ENCODE data around the gene HMOX2. TPM values are rescaled to one million over a fixed set of nuclear protein-coding genes. Genes with fewer than 3 reads are reported as not detected.

The HMOX2 gene
- total and polyA plus RNA-seq, 2 of the 13 experiments (the other 11 are each of a cell fraction or from before 2014, with no cell fraction given): 60.3 to 70.4 TPM

GRCh38 chr16:4556112-4556511 lies 79.9 kb downstream of the HMOX2 start, which contains the start of gene C16orf96 (continued):
- peak; percentile 55; the same call in 1 of the 2 replicates for TF ChIP-seq RFX1 (IDR thresholded peaks at IDR 0.05)
- TF ChIP-seq CEBPB (IDR thresholded peaks at IDR 0.05; ENCODE audit: borderline replicate concordance, low read depth, low read length): peak; percentile 9; the same call in 1 of the 2 replicates
- TF ChIP-seq ZNF263 (CRISPR knock-in tag; IDR thresholded peaks at IDR 0.05): peak; percentile 89
- TF ChIP-seq JDP2 (CRISPR knock-in tag; IDR thresholded peaks at IDR 0.05; ENCODE audit: borderline replicate concordance): no peak
- no peak for TF ChIP-seq PHF8 (CRISPR knock-in tag; IDR thresholded peaks at IDR 0.05)
- TF ChIP-seq MAF1 (CRISPR knock-in tag; IDR thresholded peaks at IDR 0.05; ENCODE audit: borderline replicate concordance): no peak
- no peak for TF ChIP-seq PRPF4 (IDR thresholded peaks at IDR 0.05; ENCODE audit: low read depth, low read length, poor library complexity, severe bottlenecking)
- no peak for TF ChIP-seq ZNF772 (CRISPR knock-in tag; IDR thresholded peaks at IDR 0.05)

- 58% methylated on average over 2 of the region's 14 CpGs for WGBS (ENCODE audit: low lambda C conversion rate)
- H3K9ac ChIP-seq (ENCODE audit: insufficient read depth, low read depth, low read length): no peak overlapping the region
- FAIRE-seq: no peak
- no peak overlapping the region for H3K27ac ChIP-seq (ENCODE audit: extremely low read length, insufficient read depth, low read length)
- no peak for ATAC-seq
- no peaks in the 10 kb centered on the region for H3K9me3 ChIP-seq (ENCODE audit: low read length)
- POLR2A ChIA-PET: no interaction called here
- H4K20me1 ChIP-seq (ENCODE audit: insufficient read depth, low read length): no peaks in the 10 kb centered on the region
- no peaks in the 10 kb centered on the region for H3K79me2 ChIP-seq (ENCODE audit: insufficient read depth, low read length)
- intact Hi-C loops (cut with micrococcal nuclease; ENCODE audit: unreplicated experiment): no loop called here
- no peak overlapping the region for H3K4me2 ChIP-seq (ENCODE audit: low read depth, low read length)
- in situ Hi-C loops (cut with HindIII; ENCODE audit: extremely low pct_ligation_motif_present, low pct_unique_long_range_greater_than_20kb): no loop called here
- H3K36me3 ChIP-seq (replicated peaks in 1 of 2; ENCODE audit: control insufficient read depth in 1 of 2, insufficient read depth in 2 of 2, low read length in 2 of 2): no peaks in the 10 kb centered on the region
- peaks cover 10% of the 10 kb centered on the region for H3K4me1 ChIP-seq (ENCODE audit: insufficient read depth, low read length)
- H3K4me3 ChIP-seq (replicated peaks in 1 of 3; ENCODE audit: insufficient read depth in 1 of 3, low read depth in 2 of 3, low read length in 3 of 3): no peak overlapping the region
- H3K27me3 ChIP-seq (ENCODE audit: control insufficient read depth in 1 of 2, insufficient read depth in 2 of 2, low read length in 2 of 2): peaks cover 3 to 9% of the 10 kb centered on the region in 2 experiments; a peak in 2 of 5 replicates
- BruUV-seq (replicated peaks): no TSS peak
- CTCF ChIA-PET (ENCODE audit: low intra/inter-chr PET ratio, low total read pairs): no interaction called here
- H2AFZ ChIP-seq (ENCODE audit: low read length): no peak overlapping the region
- DNase-seq (ENCODE audit: low spot score): no peak
- no peak for TF ChIP-seq ZNF260 (CRISPR knock-in tag; IDR thresholded peaks at IDR 0.05; ENCODE audit: borderline replicate concordance, low read depth)
- no peak for TF ChIP-seq HIVEP1 (CRISPR knock-in tag; IDR thresholded peaks at IDR 0.05)
- no peak for TF ChIP-seq MIER2 (CRISPR knock-in tag; IDR thresholded peaks at IDR 0.05)
- TF ChIP-seq KLF16 (CRISPR knock-in tag; IDR thresholded peaks at IDR 0.05): no peak
- no peak for TF ChIP-seq U2AF2 (IDR thresholded peaks at IDR 0.05; ENCODE audit: low read depth, low read length)
These were observed 80.4 kb downstream of the HMOX2 start for GRCh38 chr16:4556580-4556979.
